Tibial nerve (tissue), 4 donors: Measurements from ENCODE around the gene GRIK3.

Source experiments
- CTCF ChIP-seq, 5 experiments: fragments of 200-600 bp in 3 of 5; fragments of 450-650 bp in 2 of 5; sonication (generic) in 3 of 5; IDR thresholded peaks; one replicate each; pipeline ENCODE4 v1.5.1; 2016 to 2019; ENCODE audit warnings: antibody characterized with exemption in 5 of 5, mild to moderate bottlenecking in 3 of 5, moderate library complexity in 2 of 5
- EP300 ChIP-seq, 2 donors: sonication (generic); formaldehyde crosslinking; IDR thresholded peaks; one replicate each; pipeline ENCODE4 v1.6.1; 2017; ENCODE audit warnings: antibody characterized with exemption in 2 of 2, mild to moderate bottlenecking in 1 of 2
- POLR2A ChIP-seq, 2 donors: fragments of 450-650 bp; IDR thresholded peaks; one replicate each; pipeline ENCODE4 v1.6.1; 2017; ENCODE audit warnings: antibody characterized with exemption in 2 of 2, mild to moderate bottlenecking in 2 of 2, moderate library complexity in 2 of 2

- TF ChIP-seq CTCF (IDR thresholded peaks at IDR 0.05) (no peak), POLR2A (IDR thresholded peaks at IDR 0.05) (no peak), EP300 (IDR thresholded peaks at IDR 0.05) (no peak)
These were observed 181.7 kb downstream of the GRIK3 start for GRCh38 chr1:36852586-36852985.
